Dermis lymphatic vessel endothelial cell (primary cell): ENCODE results near the gene MPPE1. TPM values are rescaled to one million over a fixed set of nuclear protein-coding genes. Genes with fewer than 3 reads are reported as not detected.

Source experiments
- total RNA-seq: library from RNA; depleted of rRNA; stranded (reverse); fragments of >200 nt; gene quantifications from 2 replicates; pipeline ENCODE4 v1.2.1, GENCODE V29; 2014

Gene MPPE1, protein sequence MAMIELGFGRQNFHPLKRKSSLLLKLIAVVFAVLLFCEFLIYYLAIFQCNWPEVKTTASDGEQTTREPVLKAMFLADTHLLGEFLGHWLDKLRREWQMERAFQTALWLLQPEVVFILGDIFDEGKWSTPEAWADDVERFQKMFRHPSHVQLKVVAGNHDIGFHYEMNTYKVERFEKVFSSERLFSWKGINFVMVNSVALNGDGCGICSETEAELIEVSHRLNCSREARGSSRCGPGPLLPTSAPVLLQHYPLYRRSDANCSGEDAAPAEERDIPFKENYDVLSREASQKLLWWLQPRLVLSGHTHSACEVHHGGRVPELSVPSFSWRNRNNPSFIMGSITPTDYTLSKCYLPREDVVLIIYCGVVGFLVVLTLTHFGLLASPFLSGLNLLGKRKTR
- total RNA-seq = 23.8 and 24.9 TPM in 2 replicates

DNA sequence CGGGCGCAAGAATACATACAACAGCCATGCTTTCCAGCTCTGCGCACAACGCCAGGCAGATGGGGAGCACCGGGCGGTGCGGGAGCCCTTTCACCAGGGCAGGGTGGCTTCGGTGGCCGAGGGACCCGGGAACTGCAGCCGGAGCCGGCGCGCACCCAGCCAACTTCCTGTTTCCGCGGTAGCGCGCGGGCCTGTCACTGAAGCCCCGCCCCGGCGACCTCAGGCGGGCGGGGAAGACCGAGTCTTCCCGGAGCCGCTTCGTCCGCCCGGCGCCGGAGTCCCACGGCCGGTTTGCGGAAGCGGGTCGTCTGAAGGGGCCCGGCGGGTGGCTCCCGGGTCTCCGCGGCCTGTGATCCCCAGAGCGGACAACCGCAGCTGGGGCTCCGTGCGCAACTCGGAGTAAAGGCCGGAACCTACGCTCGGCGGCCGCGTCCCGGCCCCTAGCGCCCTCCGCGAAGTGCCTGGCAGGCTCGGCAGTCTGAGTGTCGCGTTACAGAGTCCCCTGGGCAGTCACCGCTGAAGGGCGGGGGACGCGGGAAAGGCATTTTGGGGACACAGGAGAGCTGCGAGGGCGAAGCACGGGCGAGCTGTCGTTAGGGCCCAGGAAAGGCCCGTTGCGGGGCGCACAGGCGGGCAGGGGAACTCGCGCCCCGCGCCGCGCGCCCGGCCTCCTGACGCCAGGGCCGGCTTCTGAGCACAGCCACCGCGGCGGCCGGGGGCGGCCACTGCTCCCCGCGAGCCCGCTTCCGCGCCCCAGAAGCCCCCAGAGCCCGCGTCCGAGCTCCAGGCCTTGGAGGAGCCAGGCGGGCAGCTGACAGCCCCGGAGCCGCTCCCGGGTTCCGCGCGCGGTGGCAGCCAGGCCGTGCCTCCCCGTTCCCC lies at the start of gene MPPE1:
Gene MPPE1 (minus strand): TSS at position 136 of the 879 bp plus-strand sequence. CDS start 11,053 bp downstream, outside the sequence.

DNA sequence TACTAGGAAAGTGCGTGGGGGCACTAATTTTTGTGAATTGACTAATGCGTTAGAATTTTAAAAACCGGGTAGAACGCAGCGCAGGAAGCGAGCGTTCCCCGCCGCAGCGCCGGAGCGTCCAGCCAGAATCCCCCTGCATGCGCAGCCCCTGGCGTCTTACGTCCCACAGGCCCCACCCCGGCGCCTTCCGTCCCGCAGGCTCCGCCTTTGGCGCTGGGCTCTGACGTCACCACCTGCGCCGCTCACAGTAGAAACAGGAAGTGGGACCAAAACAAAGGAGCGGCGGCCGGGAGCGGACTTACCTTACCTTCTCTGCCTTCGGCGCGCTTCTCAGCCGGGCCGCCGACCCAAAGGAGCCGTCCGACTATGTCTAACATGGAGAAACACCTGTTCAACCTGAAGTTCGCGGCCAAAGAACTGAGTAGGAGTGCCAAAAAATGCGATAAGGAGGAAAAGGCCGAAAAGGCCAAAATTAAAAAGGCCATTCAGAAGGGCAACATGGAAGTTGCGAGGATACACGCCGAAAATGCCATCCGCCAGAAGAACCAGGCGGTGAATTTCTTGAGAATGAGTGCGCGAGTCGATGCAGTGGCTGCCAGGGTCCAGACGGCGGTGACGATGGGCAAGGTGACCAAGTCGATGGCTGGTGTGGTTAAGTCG lies 56.8 kb downstream of the MPPE1 start, which contains the start of gene CHMP1B:
Gene CHMP1B (plus strand): TSS at position 268 of the 660 bp plus-strand sequence. CDS start 99 bp downstream, at position 367.

Other genes starting within 250 kb of the MPPE1 start
- gene GNAL, start 219.1 kb downstream of the MPPE1 start, total RNA-seq = 0.26 and 0.33 TPM in 2 replicates
- 79.9 and 86.7 TPM in 2 replicates for gene CHMP1B, start 56.9 kb downstream of the MPPE1 start, total RNA-seq
- 9.1 and 16.1 TPM in 2 replicates for gene IMPA2, start 73.2 kb upstream of the MPPE1 start, total RNA-seq
- gene ANKRD62, start 185.5 kb upstream of the MPPE1 start, total RNA-seq = under 0.01 TPM in 1 of 2 replicates, not detected in the other